HEK293 (cell line): Measurements from ENCODE around the gene ARMC10.

Source experiments
- CTCF ChIA-PET: fragments of 350-600 bp; formaldehyde crosslinking; extraction: SDS; loops from one replicate; lab custom pipeline; 2021; ENCODE audit warnings: antibody characterized with exemption; lab: Yijun Ruan, JAX
- POLR2A ChIA-PET: fragments of 300-600 bp; formaldehyde crosslinking; extraction: SDS; loops from one replicate; lab custom pipeline; 2020; ENCODE audit warnings: antibody characterized with exemption, inconsistent platforms; lab: Yijun Ruan, JAX
- H3K27ac ChIP-seq: fragments of 200-500 bp; sonication (Bioruptor generic); 2 replicates; pipeline ENCODE4 v1.5.1; 2014; ENCODE audit warnings: low read depth, low read length, control low read depth, inconsistent platforms; ENCODE audit errors: extremely low read depth
- H3K36me3 ChIP-seq, 2 experiments: fragments of 200-500 bp in 1 of 2; sonication (Bioruptor generic) in 1 of 2; 1 replicate in 1 of 2; 2 replicates in 1 of 2; pipeline ENCODE4 v1.5.1; 2014 to 2017; ENCODE audit warnings: inconsistent platforms in 2 of 2, low read length in 2 of 2; ENCODE audit not compliant: control insufficient read depth in 2 of 2, insufficient read depth in 1 of 2
- H3K4me1 ChIP-seq: fragments of 200-500 bp; sonication (Bioruptor generic); 2 replicates; pipeline ENCODE4 v1.5.1; 2014; ENCODE audit warnings: mild to moderate bottlenecking, low read length, inconsistent platforms; ENCODE audit not compliant: control insufficient read depth, insufficient read depth
- H3K4me3 ChIP-seq: 2 replicates; pipeline ENCODE4 v1.5.1; 2011; ENCODE audit warnings: low read depth, mild to moderate bottlenecking, control low read depth, low read length, moderate library complexity
- H3K9me3 ChIP-seq: fragments of 200-500 bp; sonication (Bioruptor generic); 2 replicates; pipeline ENCODE4 v1.5.1; 2014; ENCODE audit warnings: low read depth, low read length, inconsistent platforms; ENCODE audit not compliant: control insufficient read depth, insufficient read depth
- CTCF ChIP-seq: fragments of 450-650 bp; formaldehyde crosslinking; IDR thresholded peaks from 2 replicates; pipeline ENCODE4 v1.5.1; 2016; ENCODE audit warnings: missing biosample characterization, missing genetic modification characterization
- KLF10 ChIP-seq: fragments of 450-650 bp; IDR thresholded peaks from 2 replicates; pipeline ENCODE4 v1.5.1; 2018; ENCODE audit warnings: missing biosample characterization, mild to moderate bottlenecking, missing genetic modification characterization
- KLF16 ChIP-seq: fragments of 450-650 bp; formaldehyde crosslinking; IDR thresholded peaks from 2 replicates; pipeline ENCODE4 v1.5.1; 2017; ENCODE audit warnings: missing biosample characterization, missing genetic modification characterization
- MYNN ChIP-seq: fragments of 450-650 bp; formaldehyde crosslinking; IDR thresholded peaks from 2 replicates; pipeline ENCODE4 v1.5.1; 2016; ENCODE audit warnings: missing biosample characterization, missing genetic modification characterization, borderline replicate concordance
- SP7 ChIP-seq: fragments of 450-650 bp; formaldehyde crosslinking; IDR thresholded peaks from 2 replicates; pipeline ENCODE4 v1.5.1; 2016; ENCODE audit warnings: missing biosample characterization, missing genetic modification characterization
- YY1 ChIP-seq: fragments of 450-650 bp; formaldehyde crosslinking; IDR thresholded peaks from 2 replicates; pipeline ENCODE4 v1.5.1; 2018; ENCODE audit warnings: missing biosample characterization, missing genetic modification characterization
- ZBTB10 ChIP-seq: fragments of 450-650 bp; formaldehyde crosslinking; IDR thresholded peaks from 2 replicates; pipeline ENCODE4 v1.5.1; 2016; ENCODE audit warnings: missing biosample characterization, missing genetic modification characterization
- ZBTB8A ChIP-seq: fragments of 450-650 bp; formaldehyde crosslinking; IDR thresholded peaks from 2 replicates; pipeline ENCODE4 v1.5.1; 2016; ENCODE audit warnings: missing biosample characterization, missing genetic modification characterization
- ZEB2 ChIP-seq: fragments of 450-650 bp; formaldehyde crosslinking; IDR thresholded peaks from 2 replicates; pipeline ENCODE4 v1.5.1; 2016; ENCODE audit warnings: missing biosample characterization, missing genetic modification characterization
- ZNF133 ChIP-seq: fragments of 450-650 bp; formaldehyde crosslinking; IDR thresholded peaks from 2 replicates; pipeline ENCODE4 v1.5.1; 2016; ENCODE audit warnings: missing biosample characterization, missing genetic modification characterization
- ZNF16 ChIP-seq: fragments of 450-650 bp; formaldehyde crosslinking; IDR thresholded peaks from 2 replicates; pipeline ENCODE4 v1.5.1; 2016; ENCODE audit warnings: low read depth, missing biosample characterization, missing genetic modification characterization
- ZNF223 ChIP-seq: fragments of 450-650 bp; formaldehyde crosslinking; IDR thresholded peaks from 2 replicates; pipeline ENCODE4 v1.5.1; 2016; ENCODE audit warnings: missing biosample characterization, missing genetic modification characterization
- ZNF398 ChIP-seq: fragments of 450-650 bp; formaldehyde crosslinking; IDR thresholded peaks from 2 replicates; pipeline ENCODE4 v1.5.1; 2017; ENCODE audit warnings: missing biosample characterization, missing genetic modification characterization
- ZNF426 ChIP-seq: fragments of 450-650 bp; formaldehyde crosslinking; IDR thresholded peaks from 2 replicates; pipeline ENCODE4 v1.5.1; 2017; ENCODE audit warnings: missing biosample characterization, missing genetic modification characterization, mild to moderate bottlenecking, inconsistent platforms, moderate library complexity
- ZNF514 ChIP-seq: fragments of 450-650 bp; formaldehyde crosslinking; IDR thresholded peaks from 2 replicates; pipeline ENCODE4 v1.5.1; 2016; ENCODE audit warnings: missing biosample characterization, missing genetic modification characterization
- ZNF544 ChIP-seq: fragments of 450-650 bp; formaldehyde crosslinking; IDR thresholded peaks from 2 replicates; pipeline ENCODE4 v1.5.0; 2017; ENCODE audit warnings: missing biosample characterization, missing genetic modification characterization
- ZNF596 ChIP-seq: fragments of 450-650 bp; IDR thresholded peaks from 2 replicates; pipeline ENCODE4 v1.5.0; 2018; ENCODE audit warnings: missing biosample characterization, mild to moderate bottlenecking, missing genetic modification characterization, moderate library complexity
- ZNF701 ChIP-seq: fragments of 450-650 bp; formaldehyde crosslinking; IDR thresholded peaks from 2 replicates; pipeline ENCODE4 v1.5.1; 2016; ENCODE audit warnings: missing biosample characterization, missing genetic modification characterization
- ZNF777 ChIP-seq: fragments of 450-650 bp; formaldehyde crosslinking; IDR thresholded peaks from 2 replicates; pipeline ENCODE4 v1.5.1; 2017; ENCODE audit warnings: missing biosample characterization, missing genetic modification characterization, borderline replicate concordance

The ARMC10 gene

DNA sequence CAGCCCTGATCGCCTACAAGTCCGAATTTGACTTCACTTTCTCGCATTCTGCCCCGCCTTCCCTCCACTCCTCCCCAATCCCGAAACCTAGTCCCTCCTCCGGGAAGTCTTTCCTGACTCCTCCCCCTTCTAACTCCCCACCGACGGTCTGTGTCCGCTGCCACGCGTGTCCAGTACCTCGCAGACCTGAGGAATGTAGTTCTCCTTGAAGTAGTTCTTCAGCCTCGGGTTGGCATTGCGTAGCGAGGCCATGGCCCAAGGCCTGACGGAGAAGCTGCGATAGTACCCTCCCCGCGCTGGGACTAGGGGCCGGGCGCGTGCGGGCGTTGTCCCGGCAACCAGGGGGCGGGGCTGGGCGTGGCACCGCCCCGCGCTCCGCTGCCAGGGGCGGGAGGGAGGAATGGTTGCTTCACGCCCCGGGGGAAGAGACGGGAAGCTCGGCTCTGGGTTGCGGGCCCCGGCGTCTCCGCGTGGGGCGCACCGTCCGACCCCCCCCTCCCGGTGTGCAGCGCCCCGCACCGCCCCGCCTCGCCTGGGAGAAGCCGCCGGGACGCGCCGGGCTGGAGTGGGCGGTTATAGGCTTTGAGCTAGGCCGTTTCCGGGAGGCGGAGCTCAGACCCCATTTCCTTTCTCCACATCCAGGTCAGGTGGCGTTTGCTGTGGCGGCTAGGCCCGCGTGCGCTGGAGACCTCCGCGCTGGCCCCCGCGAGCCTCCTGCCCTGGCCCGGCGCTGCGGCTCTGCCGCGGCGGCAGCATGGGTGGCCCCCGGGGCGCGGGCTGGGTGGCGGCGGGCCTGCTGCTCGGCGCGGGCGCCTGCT lies at the start of gene ARMC10, which contains the start of gene FBXL13 (continued):
- TF ChIP-seq ZNF398 (tag by site-specific recombination) (peak; percentile 40; the same call in 1 of the 2 replicates), ZEB2 (tag by site-specific recombination) (peak; percentile 68; the same call in 1 of the 2 replicates), ZNF596 (tag by site-specific recombination) (0 out of 2 replicates have a peak, but pooled peaks have one; percentile 43), KLF10 (tag by site-specific recombination) (peak; percentile 87), KLF16 (tag by site-specific recombination) (peak; percentile 66), ZNF777 (peak; percentile 72; the same call in 1 of the 2 replicates), CTCF (tag by site-specific recombination) (peak; percentile 82; the same call in 1 of the 2 replicates), ZNF514 (tag by site-specific recombination) (no peak), YY1 (tag by site-specific recombination) (peak; percentile 62)

- Histone ChIP-seq H3K27ac (no peak overlapping the region), H3K9me3 (no peaks in the 10 kb centered on the region), H3K36me3 (no peaks in the 10 kb centered on the region), H3K4me3 (no peak overlapping the region), H3K4me1 (no peaks in the 10 kb centered on the region)
- CTCF ChIA-PET: no interaction called here
- TF ChIP-seq ZNF544 (tag by site-specific recombination) (no peak), ZNF16 (tag by site-specific recombination) (no peak), ZBTB10 (tag by site-specific recombination) (no peak), MYNN (tag by site-specific recombination) (no peak), ZNF133 (tag by site-specific recombination) (no peak)
- POLR2A ChIA-PET: no interaction called here
Measured at GRCh38 chr7:103025341-103025740, 49.6 kb upstream of the ARMC10 start.

- ChIA-PET CTCF (no interaction called here), POLR2A (no interaction called here)
Measured at GRCh38 chr7:103031024-103031423, 43.9 kb upstream of the ARMC10 start.

More at GRCh38 chr7:103031024-103031423, 43.9 kb upstream of the ARMC10 start:
- no peaks in the 10 kb centered on the region for H3K4me1 ChIP-seq
- no peaks in the 10 kb centered on the region for H3K9me3 ChIP-seq
- H3K4me3 ChIP-seq: no peak overlapping the region
- no peak overlapping the region for H3K27ac ChIP-seq
- TF ChIP-seq ZNF223 (no peak), SP7 (tag by site-specific recombination) (no peak), ZNF426 (no peak), ZBTB8A (no peak), ZNF701 (tag by site-specific recombination) (no peak)
- H3K36me3 ChIP-seq: no peaks in the 10 kb centered on the region
